HS-27A (cell line): ENCODE results near the gene OR2A1.
"Not testable (repeated sequence)": the region's sequence is repeated elsewhere in the genome, so short reads cannot be mapped to it uniquely, and the experiment has no call there.

Source experiments
- DNase-seq: peaks from one replicate; pipeline ENCODE4 v3.0.0-alpha.2; 2012; ENCODE audit warnings: low read depth, missing footprints

The OR2A1 gene

DNA sequence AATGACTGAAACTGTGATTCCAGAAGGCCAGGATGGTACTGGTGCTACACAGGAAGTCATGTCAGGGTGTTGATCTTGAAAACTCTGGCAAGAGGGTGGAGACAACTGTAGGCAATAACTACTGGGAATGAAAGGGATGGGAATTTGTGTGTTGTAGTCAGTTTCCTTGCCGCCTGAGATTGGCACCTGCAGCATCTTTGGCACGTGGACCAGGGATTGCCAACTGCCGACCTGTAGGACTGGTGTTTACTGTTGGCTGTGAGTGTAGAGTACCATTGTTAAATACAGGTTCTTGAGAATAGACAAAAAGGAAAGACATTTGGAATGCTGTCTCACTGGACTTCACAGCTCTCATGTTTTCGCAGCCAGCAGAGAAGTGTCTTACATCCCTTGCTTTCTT is 11.1 kb downstream of the OR2A1 start:
- not testable (repeated sequence) for DNase-seq

DNA sequence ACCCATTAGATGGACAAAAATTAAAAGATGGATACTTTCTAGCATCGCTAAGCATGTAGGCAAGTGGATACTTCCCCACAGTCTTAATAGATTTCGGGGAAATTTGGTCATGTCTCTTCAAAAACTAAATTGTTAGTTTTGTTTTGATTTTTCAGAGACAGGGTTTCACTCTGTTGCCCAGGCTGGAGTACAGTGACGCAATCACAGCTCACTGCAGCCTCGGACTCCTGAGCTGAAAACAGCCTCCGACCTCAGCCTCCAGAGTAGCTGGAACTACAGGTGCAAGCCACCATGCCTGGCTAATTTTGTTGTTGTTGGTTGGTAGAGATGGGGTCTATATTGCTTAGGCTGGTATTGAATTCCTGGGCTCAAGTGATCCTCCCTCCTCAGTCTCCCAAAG is 13.6 kb downstream of the OR2A1 start:
- DNase-seq = not testable (repeated sequence)

DNA sequence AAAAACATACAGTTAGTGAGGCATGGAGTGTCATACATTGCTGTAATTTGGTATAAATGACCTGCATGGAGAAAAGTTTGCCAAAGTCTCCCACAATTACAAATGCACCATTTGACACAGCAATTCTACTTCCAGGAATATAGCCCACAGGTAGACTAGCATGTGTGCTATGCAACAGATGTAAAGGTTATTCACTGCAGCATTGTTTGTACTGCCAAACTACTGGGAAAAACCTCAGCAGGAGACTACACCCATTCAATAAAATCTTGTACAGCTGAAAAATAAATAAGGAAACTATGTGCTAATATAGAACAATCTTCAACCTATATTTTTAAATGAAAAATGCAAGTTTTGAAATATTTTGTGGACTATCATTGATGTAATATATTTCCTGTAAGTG is 17.8 kb downstream of the OR2A1 start:
- not testable (repeated sequence) for DNase-seq

- not testable (repeated sequence) for DNase-seq
Measured at GRCh38 chr7:144331221-144331995, 19.2 kb downstream of the OR2A1 start.

GRCh38 chr7:144331996-144332288 is 19.7 kb downstream of the OR2A1 start:
- not testable (repeated sequence) for DNase-seq

DNA sequence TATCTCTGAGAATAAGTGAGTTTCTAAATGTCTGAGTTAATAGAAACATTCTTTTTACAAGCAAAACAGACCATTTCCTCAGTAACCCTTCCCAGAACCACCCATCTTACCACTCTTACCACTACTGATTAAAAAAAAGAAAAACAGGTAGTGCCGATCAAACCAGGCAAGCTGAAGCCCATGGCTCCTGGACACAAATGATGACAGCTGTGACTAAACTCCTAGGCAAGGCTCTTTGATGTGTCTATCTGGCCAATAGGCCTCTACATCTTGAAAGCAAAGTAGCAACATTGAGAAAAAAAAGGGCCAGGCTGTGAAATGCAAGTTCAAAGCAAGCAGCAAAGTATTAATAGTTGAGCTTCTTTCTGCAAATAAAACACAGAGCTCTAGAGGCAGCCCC is 36.4 kb downstream of the OR2A1 start:
- DNase-seq = not testable (repeated sequence)

DNA sequence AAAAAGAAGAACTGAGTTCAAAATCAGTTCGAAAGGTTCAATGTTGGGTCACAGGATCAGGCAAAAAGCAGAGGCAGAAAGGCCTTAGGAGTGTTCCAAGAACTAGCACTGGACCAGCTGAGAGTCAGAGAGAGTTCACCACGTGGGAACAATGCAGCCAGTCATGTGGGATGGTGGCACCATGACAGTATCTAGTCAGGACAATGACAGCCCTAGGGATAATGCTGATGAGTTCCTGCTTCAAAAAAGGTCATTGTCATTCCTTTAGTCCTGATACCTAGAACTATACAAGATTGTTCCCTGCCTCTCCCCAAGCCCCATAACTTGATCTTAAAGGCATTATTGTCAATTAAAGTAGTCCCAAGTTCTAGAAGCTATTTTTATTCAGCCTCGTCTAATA is 39.4 kb downstream of the OR2A1 start:
- DNase-seq = not testable (repeated sequence)

DNA sequence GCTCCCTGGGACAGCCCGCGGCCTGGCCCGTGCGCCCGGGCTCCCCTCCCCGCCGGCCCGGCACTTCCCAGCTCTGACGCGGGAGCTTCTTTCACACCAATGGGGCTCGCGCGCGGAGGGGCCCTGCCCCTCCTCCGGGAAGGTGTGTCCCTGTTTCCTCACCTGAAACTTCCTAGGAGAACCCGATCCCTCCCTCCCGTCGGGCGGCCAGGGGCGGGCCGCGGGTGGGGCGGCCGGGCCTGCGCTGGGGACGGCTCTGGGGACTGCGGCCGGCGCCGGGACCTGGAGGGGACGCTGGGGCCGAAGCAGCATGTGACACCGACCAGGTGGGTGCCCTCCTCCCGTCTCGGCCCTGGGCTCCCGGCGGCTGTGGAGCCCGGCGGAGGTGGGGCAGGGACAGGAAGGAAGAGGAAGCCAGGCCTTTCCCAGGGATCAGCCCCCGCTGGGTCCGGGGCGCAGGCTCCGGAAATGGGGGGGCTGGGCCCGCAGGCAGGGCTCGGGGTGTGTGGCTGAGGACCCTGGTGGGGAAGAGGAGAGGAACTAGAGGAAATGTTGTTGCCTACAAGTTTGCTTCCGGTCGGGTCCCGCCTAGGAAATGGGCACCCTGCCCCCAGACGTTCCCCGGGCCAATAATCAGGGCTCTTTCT is 43.1 kb downstream of the OR2A1 start, which contains the start of gene ARHGEF5:
ARHGEF5 (plus strand) TSS at position 227 of the 647 bp plus-strand sequence. CDS start 7,268 bp downstream, outside the sequence.
- not testable (repeated sequence) for DNase-seq

DNA sequence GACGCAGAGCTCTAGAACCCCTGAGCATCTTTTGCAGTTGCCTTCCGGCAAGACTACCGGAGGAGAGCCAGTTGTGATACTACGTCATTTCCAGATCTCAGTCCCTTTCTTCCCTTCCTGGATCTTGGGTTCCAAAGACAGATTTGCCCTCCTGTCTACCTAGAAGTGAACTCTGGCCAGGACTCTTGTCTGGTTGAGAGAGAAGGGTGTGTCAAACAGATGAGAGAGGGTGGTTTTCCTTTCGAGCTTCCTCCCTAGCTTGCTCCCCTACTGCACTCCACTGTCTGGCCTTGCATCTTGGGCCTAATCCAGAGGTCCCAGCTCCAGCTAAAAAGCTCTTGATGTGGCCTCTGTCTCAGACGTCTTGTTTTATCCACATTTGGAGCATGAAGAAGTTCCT is 44.0 kb downstream of the OR2A1 start:
- DNase-seq = not testable (repeated sequence)

- not testable (repeated sequence) for DNase-seq
Measured at GRCh38 chr7:144356860-144357259, 44.6 kb downstream of the OR2A1 start.

GRCh38 chr7:144362061-144362460 is 49.8 kb downstream of the OR2A1 start:
- not testable (repeated sequence) for DNase-seq

DNA sequence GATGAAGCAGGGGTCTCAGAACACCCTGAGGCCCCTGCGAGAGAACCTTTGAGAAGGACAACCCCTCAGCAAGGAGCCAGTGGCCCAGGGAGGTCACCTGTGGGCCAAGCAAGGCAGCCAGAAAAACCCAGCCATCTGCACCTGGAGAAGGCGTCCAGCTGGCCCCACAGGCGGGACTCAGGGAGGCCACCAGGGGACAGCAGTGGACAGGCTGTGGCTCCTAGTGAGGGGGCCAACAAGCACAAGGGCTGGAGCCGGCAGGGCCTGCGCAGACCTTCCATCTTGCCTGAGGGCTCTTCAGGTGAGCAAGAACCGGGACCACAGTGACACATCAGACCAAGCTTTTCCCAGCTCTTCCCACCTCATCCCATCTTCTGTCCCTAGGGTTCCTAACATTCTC is 53.3 kb downstream of the OR2A1 start:
- DNase-seq = not testable (repeated sequence)

GRCh38 chr7:144367250-144367649 is 55.0 kb downstream of the OR2A1 start:
- DNase-seq = not testable (repeated sequence)

- DNase-seq = not testable (repeated sequence)
Measured at GRCh38 chr7:144369221-144369620, 57.0 kb downstream of the OR2A1 start.
